Prostate gland (tissue), 2 donors: ENCODE measurements around the gene STRA8.

ENCODE experiments used
- CTCF ChIP-seq, 4 experiments: fragments of 200-600 bp in 2 of 4; fragments of 450-650 bp in 2 of 4; sonication (generic) in 2 of 4; IDR thresholded peaks; 1 replicate in 3 of 4; 2 replicates in 1 of 4; pipeline ENCODE4 v1.5.1; 2016 to 2019; ENCODE audit warnings: antibody characterized with exemption in 4 of 4, mild to moderate bottlenecking in 2 of 4, moderate library complexity in 2 of 4
- POLR2A ChIP-seq: fragments of 450-650 bp; IDR thresholded peaks from one replicate; pipeline ENCODE4 v1.6.1; 2016; ENCODE audit warnings: antibody characterized with exemption, mild to moderate bottlenecking
- POLR2AphosphoS5 ChIP-seq: sonication (generic); formaldehyde crosslinking; IDR thresholded peaks from one replicate; pipeline ENCODE4 v1.6.1; 2017; ENCODE audit warnings: antibody characterized with exemption

- TF ChIP-seq CTCF (IDR thresholded peaks at IDR 0.05): no peak
- TF ChIP-seq POLR2A: no peak
- TF ChIP-seq POLR2AphosphoS5: no peak
Measured at GRCh38 chr7:135258585-135258984, 24.9 kb downstream of the STRA8 start.
